Measurements from ENCODE around the gene RPS4Y2.

The RPS4Y2 gene

GRCh38 chrY:20817067-20817466, 61.2 kb downstream of the RPS4Y2 start:
- in situ Hi-C loops (cut with MboI; ENCODE audit: low sequenced_read_pairs) = no loop called here

All from HL-60/S4 (cell line).